NCI-H82 (cell line): ENCODE results near the gene TRAF3.
"Not testable (repeated sequence)": the region's sequence is repeated elsewhere in the genome, so short reads cannot be mapped to it uniquely, and the experiment has no call there.

Source experiments
- DNase-seq: peaks from one replicate; lab custom pipeline; 2025; lab: John Stamatoyannopoulos, UW

The TRAF3 gene

DNA sequence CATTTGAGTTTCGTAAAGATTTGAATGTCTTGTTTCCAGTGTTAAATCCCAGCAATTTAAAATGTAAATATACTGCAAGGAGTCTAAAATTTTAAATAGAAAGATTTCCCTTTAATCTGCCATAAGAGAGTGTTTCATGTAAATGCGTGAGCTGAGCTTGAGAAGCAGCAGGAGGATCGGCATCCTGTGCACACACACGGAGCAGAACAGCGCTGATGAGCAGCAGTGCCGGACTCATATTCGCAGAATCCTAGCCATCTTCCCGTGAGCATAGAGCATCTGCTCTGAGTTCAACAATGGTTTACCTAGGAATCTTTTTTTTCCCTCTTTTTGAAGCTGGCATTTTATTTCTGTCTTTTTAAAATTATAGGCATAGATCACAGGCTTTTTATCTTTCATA, 115.4 kb downstream of the TRAF3 start:
- DNase-seq = no peak

DNA sequence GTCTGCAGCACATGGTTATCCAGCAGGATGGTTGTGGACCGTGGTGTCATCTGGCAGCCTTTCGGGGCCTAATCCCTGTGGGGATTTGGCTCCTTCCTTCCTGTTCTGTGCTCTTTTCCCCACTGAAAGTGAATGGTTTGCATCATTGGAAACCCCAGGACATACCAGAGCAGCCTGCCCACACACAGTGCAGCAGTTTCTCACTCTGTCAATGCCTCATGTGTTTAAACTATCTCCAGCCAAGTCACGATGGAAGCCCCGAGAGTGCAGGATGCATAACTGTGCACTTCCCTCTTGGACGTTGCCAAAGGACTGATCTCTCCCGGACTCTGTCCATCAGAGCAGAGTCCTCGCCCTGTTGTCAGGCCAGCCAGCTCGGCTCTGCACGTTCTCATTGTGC, 116.2 kb downstream of the TRAF3 start:
- no peak for DNase-seq

DNA sequence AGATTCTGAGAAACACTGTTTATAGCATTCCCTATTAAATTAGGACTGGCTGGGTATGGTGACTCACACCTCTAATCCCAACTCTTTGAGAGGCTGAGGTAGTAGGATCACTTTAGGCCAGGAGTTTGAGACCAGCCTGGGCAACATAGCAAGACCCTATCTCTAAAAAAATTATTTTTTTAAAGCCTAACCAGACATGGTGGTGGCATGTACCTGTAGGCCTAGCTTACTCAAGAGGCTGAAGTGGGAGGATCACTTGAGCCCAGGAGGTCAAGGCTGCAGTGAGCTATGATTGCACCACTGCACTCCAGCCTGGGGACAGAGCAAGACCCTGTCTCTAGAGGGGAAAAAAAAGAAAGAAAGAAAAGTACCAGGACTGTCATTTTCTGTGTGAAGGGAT, 119.5 kb downstream of the TRAF3 start:
- DNase-seq = not testable (repeated sequence)

DNA sequence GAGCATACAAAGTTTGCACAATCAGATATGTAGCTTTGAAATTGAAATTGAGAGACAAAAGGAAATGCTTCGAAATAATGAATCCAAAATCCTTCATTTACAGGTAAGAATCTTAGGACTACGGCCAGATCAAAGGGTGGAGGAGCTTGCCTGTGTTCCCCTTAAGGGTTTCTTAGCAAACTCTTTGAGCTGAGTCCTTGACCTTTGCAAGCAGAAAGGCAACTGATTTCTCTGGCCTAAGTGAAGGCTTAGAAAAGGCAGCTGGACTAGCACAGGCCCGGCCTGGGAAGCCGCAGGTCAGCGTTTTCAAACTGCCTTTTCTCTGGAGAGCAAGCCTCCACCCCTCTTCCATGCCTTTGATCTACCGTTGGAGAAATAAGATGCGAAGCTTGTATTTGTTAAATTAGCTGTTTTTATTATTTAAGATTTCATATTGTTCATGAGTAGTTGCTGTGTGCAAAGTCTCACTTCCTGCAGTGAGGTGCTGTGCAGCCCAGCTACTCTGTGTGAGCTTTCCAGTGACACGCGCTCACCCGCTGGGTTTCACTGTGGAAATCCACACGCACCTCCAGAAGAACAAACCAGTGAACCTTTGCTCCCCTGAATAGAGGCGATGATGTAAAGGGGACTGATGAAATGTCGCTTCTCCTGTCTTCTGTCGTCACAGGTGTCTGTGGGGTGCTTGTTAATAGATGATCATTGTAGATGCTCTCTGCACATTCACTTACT, 120.2 kb downstream of the TRAF3 start:
- DNase-seq = no peak

DNA sequence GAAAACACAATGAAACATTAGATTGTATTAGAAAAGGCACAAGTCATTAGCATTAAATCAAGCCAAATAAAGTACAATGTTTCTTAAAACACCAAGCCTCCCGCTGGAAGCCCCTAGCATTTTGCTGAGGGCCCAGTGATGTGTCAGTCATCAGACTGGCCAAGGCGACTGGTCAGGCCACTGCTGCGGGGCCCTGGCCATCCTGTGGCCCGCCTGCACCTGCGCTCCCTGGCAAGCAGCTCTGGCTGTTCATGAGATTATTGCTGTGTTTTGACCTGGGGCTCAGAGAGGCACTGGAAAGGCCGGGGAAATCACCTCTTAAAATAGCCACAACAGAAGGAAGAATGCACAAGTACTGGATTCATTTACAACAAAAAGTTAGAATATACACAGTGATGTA, 121.0 kb downstream of the TRAF3 start:
- DNase-seq = no peak

DNA sequence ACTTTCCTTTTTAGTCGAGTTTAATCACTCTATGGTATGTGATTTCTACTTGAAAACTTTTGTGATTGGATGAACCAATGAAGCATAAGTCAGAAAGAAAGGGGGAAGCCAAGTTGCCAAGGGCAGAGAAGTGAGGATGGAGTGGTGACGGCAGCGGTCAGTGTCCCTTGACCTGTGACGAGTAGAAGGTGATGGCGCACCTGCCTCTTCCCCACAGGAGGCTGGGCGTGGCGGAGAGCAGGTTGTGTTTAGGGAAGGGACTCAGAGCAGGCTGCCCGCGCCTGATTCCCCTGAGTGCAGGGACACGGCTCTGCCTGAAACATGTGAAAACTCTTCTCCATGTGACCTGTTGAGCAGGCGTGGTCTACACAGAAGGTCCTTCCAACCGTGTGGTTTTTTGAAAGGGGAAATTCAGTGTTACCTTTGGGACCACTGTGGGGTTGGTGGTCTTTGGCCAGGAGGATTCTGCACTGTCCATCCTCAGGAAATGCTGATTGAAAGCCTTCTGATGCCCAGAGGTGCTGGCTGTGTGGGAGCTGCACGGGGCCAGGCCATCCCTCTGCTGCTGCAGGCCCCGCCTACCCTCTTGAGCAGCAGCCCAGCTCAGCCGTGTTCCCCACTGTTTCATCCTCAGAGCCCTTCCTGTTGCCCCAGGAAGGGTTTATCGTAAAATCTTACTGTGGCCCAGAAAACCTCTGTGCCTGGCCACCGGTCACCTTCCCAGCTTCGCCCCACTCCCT, 121.7 kb downstream of the TRAF3 start:
- DNase-seq = no peak

DNA sequence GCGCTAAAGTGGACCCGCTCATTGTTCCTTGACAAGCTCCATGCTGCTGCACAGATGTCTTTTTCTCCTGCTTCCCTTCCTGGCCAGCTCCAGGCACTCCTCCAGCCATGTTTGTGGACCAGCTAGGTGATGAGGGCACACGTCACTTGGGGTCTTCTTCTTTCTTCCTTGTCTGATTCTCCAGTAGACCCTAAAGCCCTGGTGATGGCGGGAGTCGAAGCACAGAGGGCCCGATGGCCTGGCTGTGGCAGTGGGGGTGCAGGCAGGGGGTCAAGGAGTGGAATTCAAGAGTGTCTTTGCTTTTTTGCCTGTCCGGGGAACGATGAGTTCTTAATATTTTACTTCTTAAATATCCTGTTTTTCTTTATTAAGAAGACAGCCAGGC, 122.3 kb downstream of the TRAF3 start:
- no peak for DNase-seq

DNA sequence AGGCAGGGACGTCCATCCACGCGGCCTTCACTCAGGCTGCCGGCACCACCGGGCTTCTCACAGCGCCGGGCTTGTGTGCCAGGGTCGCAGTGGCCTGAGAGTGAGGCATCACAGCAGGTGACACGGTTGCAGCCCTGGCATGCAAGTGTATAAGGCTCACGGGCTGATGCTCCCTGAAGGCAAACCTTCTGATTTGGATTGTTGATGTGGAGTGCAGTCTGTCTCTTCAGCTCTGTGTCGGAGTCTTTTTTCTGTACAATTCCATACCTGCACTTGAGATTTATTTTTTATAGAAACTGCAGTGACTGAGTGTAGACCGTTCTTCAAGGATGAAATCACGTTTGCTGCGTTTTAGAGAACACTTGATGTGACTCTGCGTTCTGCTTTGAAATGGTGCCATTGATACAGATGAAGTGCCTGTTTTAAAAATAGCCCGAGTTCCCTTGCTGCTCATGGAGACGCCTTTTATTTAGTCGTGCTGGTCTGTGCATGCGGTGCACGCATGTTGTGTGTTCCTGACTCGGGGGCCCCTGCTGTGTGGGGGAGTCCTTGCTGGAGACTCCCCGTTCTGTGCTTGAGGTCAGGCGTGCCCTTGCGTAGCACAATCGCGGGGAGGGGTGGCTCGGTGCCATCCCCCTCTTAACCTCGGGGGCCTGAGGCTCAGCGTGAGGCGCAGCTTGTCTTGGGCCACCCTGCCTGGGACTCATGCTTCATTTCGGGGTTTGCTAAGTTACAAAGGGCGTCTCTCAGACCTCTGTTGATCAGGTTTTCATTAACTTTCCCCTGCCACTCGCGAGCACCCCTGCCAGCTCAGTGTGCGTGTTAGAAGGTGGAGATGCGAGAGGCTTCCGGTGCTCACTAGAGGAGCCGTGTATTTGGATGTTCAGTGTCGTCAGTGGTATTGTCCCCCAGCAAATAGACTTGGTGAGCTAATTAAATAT, 123.7 kb downstream of the TRAF3 start:
- DNase-seq = no peak

DNA sequence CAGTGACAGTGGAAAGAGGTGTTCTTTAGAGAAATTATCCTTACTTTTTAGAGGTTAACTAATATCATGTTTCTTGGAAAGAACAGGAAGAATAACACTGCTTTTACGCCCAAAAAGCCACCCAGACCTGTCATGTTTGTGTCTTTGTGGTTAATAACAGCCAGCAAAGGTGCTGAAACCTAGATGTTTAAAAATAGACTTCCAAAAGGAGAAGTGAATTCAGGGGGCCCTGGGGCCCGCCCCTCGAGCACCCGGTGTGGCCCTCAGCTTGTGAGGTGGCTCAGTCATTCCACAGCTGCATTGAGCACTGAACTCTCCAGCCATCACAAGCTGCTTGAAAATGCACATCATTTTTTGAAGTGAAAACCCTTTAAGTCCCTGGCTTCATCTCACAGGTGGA, 124.4 kb downstream of the TRAF3 start:
- DNase-seq = no peak

DNA sequence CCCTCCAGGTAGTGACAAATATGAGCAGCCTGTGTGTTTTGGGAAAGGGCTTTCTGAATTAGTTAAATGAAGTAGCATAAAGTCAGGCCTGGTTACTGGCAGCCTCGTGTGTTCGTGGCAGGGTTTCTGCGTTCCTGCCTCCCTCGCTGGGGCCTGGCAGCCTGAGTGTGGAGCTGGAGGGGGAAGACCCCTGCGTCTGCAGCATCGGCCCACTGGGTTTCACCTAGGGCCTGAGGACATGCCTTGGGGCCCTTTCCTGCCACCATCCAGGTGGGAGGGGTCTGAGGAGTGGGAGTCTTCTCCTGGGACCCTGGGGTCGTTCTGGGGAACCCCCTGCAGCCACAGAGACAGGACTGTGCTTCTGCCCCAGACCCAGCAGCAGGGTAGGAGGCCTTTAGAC, 124.8 kb downstream of the TRAF3 start:
- no peak for DNase-seq

DNA sequence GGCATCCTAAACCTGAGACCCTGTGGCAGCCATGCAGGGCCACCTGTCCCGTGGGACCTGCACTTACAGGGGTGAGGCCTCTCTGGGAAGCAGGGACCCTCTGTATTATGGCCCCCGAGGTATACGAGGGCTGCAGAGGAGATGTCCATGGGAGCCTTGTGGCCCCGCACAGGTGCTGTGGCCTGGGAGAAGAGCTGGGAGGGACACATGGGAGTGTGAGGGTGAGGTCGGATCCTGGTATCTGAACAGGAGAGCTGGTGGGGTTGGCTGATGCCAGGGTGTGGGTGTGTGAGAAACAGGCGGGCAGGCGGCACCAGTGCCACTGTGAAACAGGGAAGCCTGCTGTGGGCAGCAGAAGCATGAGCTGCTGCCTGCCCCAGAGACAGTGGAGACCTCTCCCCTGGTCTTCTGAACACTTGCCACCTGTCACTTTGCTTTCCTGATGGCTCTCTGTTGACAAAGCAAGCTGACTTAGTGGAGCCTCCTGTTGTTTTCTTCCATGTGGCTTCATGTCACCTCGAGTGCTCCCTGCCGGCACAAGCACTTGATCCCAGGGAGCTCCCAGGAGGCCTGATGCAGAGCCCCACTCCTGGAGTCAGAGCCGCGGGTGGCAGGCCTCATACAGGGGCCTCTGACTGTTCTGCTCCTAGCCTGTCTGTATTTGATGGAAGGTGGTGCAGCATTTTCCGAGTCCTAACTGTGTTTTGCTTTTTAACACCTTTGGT, 125.4 kb downstream of the TRAF3 start:
- peak; percentile 44 for DNase-seq

DNA sequence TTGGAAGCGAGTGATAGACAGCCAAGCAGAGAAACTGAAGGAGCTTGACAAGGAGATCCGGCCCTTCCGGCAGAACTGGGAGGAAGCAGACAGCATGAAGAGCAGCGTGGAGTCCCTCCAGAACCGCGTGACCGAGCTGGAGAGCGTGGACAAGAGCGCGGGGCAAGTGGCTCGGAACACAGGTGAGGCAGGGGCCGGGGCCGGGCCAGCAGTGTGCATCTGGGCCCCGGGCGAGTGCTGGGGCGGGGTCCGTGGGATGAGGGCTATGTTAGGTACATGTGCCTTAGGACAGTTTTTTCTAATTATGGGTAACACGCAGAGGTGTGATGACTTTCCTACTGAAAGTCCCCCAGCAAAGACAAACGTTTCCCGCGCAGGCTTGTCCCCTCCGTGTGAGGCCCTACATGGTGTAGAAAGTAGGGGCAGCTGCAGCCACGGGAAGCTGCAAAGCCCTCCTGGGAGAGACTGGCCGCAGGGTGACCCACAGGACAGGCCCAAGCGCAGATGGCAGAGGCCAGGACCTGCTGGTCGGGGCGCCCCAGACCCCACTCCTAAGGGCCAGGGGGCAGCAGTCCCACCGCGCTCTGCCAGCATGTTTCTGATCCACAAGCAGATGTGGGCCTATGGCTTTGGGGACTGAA, 126.1 kb downstream of the TRAF3 start:
- DNase-seq = no peak

DNA sequence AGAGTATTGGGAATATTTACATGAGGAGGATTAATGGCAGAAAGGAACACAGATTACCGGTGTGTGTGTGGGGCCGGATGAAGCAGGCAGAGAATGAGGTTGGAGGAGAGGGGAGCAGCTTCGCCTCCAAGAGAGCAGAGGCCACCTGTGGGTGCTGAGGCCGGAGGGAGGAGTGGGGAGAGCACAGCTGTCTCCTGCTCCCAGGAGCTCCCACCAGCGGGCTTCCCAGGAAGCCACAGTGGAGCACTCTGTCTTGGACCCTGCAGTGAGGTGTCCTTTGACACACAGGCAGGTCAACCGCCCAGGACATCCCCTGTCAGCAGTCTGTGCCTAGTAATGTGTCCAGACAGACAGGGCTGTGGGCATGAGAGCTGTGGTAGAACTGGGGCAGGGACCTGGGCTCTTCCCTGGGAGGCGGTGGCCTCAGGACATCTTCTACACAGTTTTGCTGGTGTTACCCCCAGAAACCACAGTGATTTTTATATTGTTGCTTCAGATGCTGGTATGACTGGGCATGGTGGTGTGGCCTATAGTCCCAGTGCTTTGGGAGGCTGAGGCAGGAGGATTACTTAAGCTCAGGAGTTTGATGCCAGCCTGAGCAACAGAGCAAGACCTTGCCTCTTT, 126.8 kb downstream of the TRAF3 start:
- DNase-seq = no peak

DNA sequence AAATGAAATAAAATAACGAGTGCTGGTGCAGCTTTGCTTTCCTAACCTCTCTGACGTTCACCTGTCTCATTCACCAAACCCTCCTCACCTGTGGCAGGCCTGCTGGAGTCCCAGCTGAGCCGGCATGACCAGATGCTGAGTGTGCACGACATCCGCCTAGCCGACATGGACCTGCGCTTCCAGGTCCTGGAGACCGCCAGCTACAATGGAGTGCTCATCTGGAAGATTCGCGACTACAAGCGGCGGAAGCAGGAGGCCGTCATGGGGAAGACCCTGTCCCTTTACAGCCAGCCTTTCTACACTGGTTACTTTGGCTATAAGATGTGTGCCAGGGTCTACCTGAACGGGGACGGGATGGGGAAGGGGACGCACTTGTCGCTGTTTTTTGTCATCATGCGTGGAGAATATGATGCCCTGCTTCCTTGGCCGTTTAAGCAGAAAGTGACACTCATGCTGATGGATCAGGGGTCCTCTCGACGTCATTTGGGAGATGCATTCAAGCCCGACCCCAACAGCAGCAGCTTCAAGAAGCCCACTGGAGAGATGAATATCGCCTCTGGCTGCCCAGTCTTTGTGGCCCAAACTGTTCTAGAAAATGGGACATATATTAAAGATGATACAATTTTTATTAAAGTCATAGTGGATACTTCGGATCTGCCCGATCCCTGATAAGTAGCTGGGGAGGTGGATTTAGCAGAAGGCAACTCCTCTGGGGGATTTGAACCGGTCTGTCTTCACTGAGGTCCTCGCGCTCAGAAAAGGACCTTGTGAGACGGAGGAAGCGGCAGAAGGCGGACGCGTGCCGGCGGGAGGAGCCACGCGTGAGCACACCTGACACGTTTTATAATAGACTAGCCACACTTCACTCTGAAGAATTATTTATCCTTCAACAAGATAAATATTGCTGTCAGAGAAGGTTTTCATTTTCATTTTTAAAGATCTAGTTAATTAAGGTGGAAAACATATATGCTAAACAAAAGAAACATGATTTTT, 128.2 kb downstream of the TRAF3 start:
- DNase-seq = no peak

DNA sequence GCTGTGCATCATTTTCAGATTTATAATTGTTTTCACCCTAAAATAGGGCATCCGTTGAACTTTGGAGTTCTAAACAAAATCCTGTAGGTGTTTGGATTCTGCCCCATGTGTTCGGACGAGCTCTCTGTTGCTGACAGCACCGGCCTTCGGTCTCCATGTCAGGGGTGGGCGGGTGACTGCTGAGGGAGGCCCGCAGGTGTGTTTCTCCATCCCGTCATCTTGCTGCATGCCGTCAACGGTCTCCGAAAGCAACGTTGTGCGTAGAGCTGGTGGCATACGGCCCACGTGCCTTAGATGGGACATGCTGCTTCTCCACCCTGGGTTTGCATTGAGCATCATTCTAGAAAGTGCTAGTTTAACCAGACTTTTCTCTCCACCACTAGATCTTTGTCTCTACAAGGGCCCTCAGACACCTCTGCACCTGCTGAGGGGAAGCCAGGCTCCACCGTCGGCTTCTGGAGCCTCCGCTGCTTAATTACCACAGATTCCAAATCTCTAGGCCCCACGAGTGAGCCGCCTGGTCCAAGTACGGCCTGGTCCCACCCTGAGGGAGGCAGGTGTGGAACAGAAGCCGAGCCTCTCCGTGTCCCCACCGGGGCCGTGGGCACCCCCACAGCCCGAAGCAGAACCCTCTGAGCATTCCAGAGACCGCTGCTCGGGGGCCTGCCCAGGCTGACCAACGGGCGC, 129.5 kb downstream of the TRAF3 start:
- DNase-seq = no peak

DNA sequence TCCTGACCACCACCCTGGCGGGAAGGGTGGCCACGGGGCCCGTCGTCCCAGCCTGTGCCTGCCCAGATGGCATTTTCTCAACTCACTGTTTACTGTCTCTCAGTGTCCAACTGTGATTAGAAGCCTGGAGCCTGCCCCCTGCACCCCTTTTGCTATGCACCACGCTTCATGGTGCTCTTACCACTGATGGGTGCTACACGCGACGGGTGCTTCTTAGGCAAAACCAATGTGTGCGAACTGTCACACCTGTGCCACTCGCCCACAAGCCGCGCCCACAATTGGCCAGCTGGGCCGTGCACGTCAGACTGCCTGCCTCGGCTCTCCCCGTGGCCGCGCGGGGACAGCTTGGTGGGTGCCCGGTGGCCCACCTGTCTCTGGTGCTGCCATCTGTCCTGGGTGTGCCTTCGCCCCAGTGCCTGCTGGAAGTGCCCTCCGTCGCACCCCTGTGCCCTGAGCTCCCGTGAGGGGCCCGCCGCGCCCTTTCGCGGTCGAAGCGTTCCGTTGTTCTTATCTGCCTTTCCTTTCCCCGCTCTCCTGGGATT, 130.1 kb downstream of the TRAF3 start:
- DNase-seq = no peak

DNA sequence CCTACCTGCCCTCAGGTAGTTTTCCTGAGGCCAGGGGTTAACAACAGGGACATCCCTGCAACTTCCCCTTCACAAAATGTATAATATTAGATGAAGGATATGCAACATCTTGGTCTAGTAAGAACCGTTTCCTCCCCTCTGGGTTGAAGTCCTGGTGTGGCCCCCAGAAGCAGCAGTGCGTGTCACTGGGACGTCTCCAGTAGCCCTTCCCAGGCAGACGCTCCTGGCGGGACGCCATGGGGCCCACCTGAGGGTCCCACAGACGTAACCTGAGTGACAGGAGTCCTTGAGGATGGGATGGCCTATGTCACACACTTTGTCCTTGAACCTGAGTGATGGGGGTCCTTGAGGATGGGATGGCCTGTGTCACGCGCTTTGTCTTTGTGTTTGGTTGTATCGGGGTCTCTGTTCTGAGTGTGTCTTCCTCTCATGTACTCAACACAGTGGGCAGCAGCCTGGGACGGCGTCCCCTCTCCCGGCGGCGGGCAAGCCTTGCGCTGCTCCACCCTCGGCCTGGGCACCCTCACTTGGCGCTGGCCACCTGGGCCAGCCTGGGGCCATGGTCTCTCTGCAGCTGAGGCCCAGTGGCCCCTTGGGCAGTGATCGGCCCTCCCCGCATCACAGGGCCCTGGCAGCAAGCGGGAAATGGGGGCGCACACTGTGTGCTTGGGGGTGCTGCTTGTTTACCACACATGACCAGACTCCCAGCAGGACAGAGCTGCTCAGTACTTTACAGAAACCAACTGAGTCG, 130.9 kb downstream of the TRAF3 start:
- no peak for DNase-seq
